SHP77 treated with DMSO at 0.1 percent for 48 hours (cell line): ENCODE measurements around the gene ERCC8.

Experiments
- DNase-seq: peaks from one replicate; lab custom pipeline; 2025; lab: John Stamatoyannopoulos, UW

ERCC8 gene

GRCh38 chr5:60835554-60835953, 109.3 kb downstream of the ERCC8 start:
- DNase-seq: no peak

GRCh38 chr5:60833520-60833919, 111.3 kb downstream of the ERCC8 start:
- no peak for DNase-seq

- DNase-seq: peak; percentile 19
Observed at GRCh38 chr5:60830581-60831127, 114.2 kb downstream of the ERCC8 start.

- no peak for DNase-seq
Observed at GRCh38 chr5:60829490-60830266, 115.2 kb downstream of the ERCC8 start.

- DNase-seq: no peak
Observed at GRCh38 chr5:60827201-60827600, 117.7 kb downstream of the ERCC8 start.

- DNase-seq: no peak
Observed at GRCh38 chr5:60826653-60827052, 118.2 kb downstream of the ERCC8 start.
